SK-N-SH (cell line): Measurements from ENCODE around the gene SMAD3. TPM values are rescaled to one million over a fixed set of nuclear protein-coding genes. Genes with fewer than 3 reads are reported as not detected.
A peak's percentile ranks its signal among the peaks of the same experiment; 100 is the strongest.

Experiments used
- CTCF ChIA-PET: fragments of 300-600, 350-600 bp; formaldehyde crosslinking; extraction: SDS; loops from one replicate; lab custom pipeline; 2021; lab: Yijun Ruan, JAX
- POLR2A ChIA-PET: fragments of 350-600 bp; sonication (Branson Sonifier 250); formaldehyde crosslinking; extraction: SDS; loops from one replicate; lab custom pipeline; 2020; ENCODE audit warnings: antibody characterized with exemption, inconsistent platforms; lab: Yijun Ruan, JAX
- DNase-seq: peaks from one replicate; pipeline ENCODE4 v3.0.0; 2012
- H2AFZ ChIP-seq: fragments of 200-600 bp; sonication (generic); 2 replicates; pipeline ENCODE4 v1.8.1; 2016; ENCODE audit warnings: antibody characterized with exemption, mild to moderate bottlenecking, low read depth
- H3F3A ChIP-seq: fragments of 200-600 bp; sonication (generic); replicated peaks from 2 replicates; pipeline ENCODE3; 2016; ENCODE audit warnings: antibody characterized with exemption, mild to moderate bottlenecking; ENCODE audit not compliant: insufficient read depth
- H3K27ac ChIP-seq, 2 experiments: fragments of 200-500 bp in 1 of 2; fragments of 200-600 bp in 1 of 2; sonication (Bioruptor generic) in 1 of 2; sonication (generic), shearing (Covaris generic) in 1 of 2; 2 replicates each; pipeline versions ENCODE4 v1.5.1 to v1.6.1; 2014 to 2016; ENCODE audit warnings: low read depth in 2 of 2, inconsistent platforms in 1 of 2, low read length in 1 of 2, mild to moderate bottlenecking in 1 of 2, mixed read lengths in 1 of 2
- H3K27me3 ChIP-seq: fragments of 200-600 bp; sonication (generic), shearing (Covaris generic); 2 replicates; pipeline ENCODE4 v1.6.1; 2016; ENCODE audit warnings: mixed run types; ENCODE audit not compliant: insufficient read depth
- H3K36me3 ChIP-seq, 2 experiments: fragments of 200-500 bp in 1 of 2; fragments of 200-600 bp in 1 of 2; sonication (Bioruptor generic) in 1 of 2; sonication (generic) in 1 of 2; replicated peaks in 1 of 2; 2 replicates each; pipeline versions ENCODE3 to v1.5.1; 2014 to 2016; ENCODE audit warnings: low read length in 1 of 2, mild to moderate bottlenecking in 1 of 2; ENCODE audit not compliant: insufficient read depth in 2 of 2, control insufficient read depth in 1 of 2
- H3K4me1 ChIP-seq, 2 experiments: fragments of 200-500 bp in 1 of 2; fragments of 200-600 bp in 1 of 2; sonication (Bioruptor generic) in 1 of 2; sonication (generic), shearing (Covaris generic) in 1 of 2; 2 replicates each; pipeline versions ENCODE4 v1.5.1 to v1.6.1; 2014 to 2016; ENCODE audit warnings: low read depth in 1 of 2, low read length in 1 of 2, mixed run types in 1 of 2; ENCODE audit not compliant: insufficient read depth in 2 of 2, control insufficient read depth in 1 of 2
- H3K4me2 ChIP-seq: fragments of 200-600 bp; sonication (generic), shearing (Covaris generic); 2 replicates; pipeline ENCODE4 v1.6.1; 2017; ENCODE audit warnings: mixed run types
- H3K4me3 ChIP-seq, 2 experiments: fragments of 200-500 bp in 1 of 2; fragments of 200-600 bp in 1 of 2; sonication (Bioruptor generic) in 1 of 2; sonication (generic), shearing (Covaris generic) in 1 of 2; 2 replicates each; pipeline versions ENCODE4 v1.5.1 to v1.8.1; 2014 to 2016; ENCODE audit warnings: low read depth in 2 of 2, inconsistent platforms in 1 of 2, low read length in 1 of 2, mild to moderate bottlenecking in 1 of 2, mixed read lengths in 1 of 2, moderate library complexity in 1 of 2
- H3K79me2 ChIP-seq: fragments of 200-600 bp; sonication (generic); 2 replicates; pipeline ENCODE4 v1.8.1; 2017; ENCODE audit warnings: mild to moderate bottlenecking; ENCODE audit not compliant: insufficient read depth
- H3K9ac ChIP-seq: fragments of 200-600 bp; sonication (generic); 2 replicates; pipeline ENCODE4 v1.6.1; 2017; ENCODE audit warnings: mixed run types
- H3K9me2 ChIP-seq: fragments of 200-600 bp; sonication (generic); 2 replicates; pipeline ENCODE4 v1.6.1; 2017; ENCODE audit warnings: mixed run types
- H3K9me3 ChIP-seq: fragments of 200-600 bp; sonication (generic); 2 replicates; pipeline ENCODE4 v1.6.1; 2017; ENCODE audit warnings: mixed run types, mild to moderate bottlenecking, moderate library complexity
- H4K20me1 ChIP-seq: fragments of 200-600 bp; sonication (generic); 2 replicates; pipeline ENCODE4 v1.6.1; 2017; ENCODE audit warnings: mild to moderate bottlenecking, mixed run types; ENCODE audit not compliant: insufficient read depth
- CTCF ChIP-seq: fragments of 200-600 bp; sonication (generic); IDR thresholded peaks from 2 replicates; pipeline ENCODE4 v1.6.1; 2017; ENCODE audit warnings: antibody characterized with exemption, mild to moderate bottlenecking, moderate library complexity
- ELF1 ChIP-seq: IDR thresholded peaks from 2 replicates; pipeline ENCODE4 v1.4.0; 2012
- EZH2phosphoT487 ChIP-seq: fragments of 200-600 bp; sonication (generic); IDR thresholded peaks from 2 replicates; pipeline ENCODE4 v1.6.1; 2017; ENCODE audit warnings: low read depth, mixed run types, mild to moderate bottlenecking, antibody characterized with exemption, moderate library complexity, borderline replicate concordance
- FOXJ3 ChIP-seq: sonication (generic); formaldehyde crosslinking; IDR thresholded peaks from 2 replicates; pipeline ENCODE4 v1.5.1; 2020; ENCODE audit warnings: mild to moderate bottlenecking, missing genetic modification reagents
- FOXM1 ChIP-seq: IDR thresholded peaks from 2 replicates; pipeline ENCODE4 v1.4.0; 2012; ENCODE audit warnings: low read depth, mild to moderate bottlenecking
- GABPA ChIP-seq: IDR thresholded peaks from 2 replicates; pipeline ENCODE4 v1.4.0; 2012; ENCODE audit warnings: low read depth, mild to moderate bottlenecking
- GATA2 ChIP-seq: sonication (generic); formaldehyde crosslinking; IDR thresholded peaks from 2 replicates; pipeline ENCODE4 v1.5.0; 2020; ENCODE audit warnings: mild to moderate bottlenecking, missing genetic modification reagents
- JUND ChIP-seq: IDR thresholded peaks from 2 replicates; pipeline ENCODE4 v1.4.0; 2012
- MEF2A ChIP-seq: IDR thresholded peaks from 2 replicates; pipeline ENCODE4 v1.4.0; 2012; ENCODE audit warnings: low read depth, borderline replicate concordance
- MXI1 ChIP-seq: IDR thresholded peaks from 2 replicates; pipeline ENCODE4 v1.6.1; 2012; ENCODE audit warnings: mild to moderate bottlenecking, low read depth, low read length, improper control_type of control experiment
- PBX3 ChIP-seq: IDR thresholded peaks from 2 replicates; pipeline ENCODE4; 2012
- RAD21 ChIP-seq: IDR thresholded peaks from 2 replicates; pipeline ENCODE4 v1.6.1; 2012; ENCODE audit warnings: mild to moderate bottlenecking, low read length
- REST ChIP-seq: IDR thresholded peaks from 2 replicates; pipeline ENCODE4 v1.6.1; 2012; ENCODE audit warnings: mild to moderate bottlenecking, low read depth, low read length, moderate library complexity
- RXRA ChIP-seq: IDR thresholded peaks from 2 replicates; pipeline ENCODE4 v1.4.0; 2012; ENCODE audit warnings: low read depth, mild to moderate bottlenecking, borderline replicate concordance
- SIN3A ChIP-seq: IDR thresholded peaks from 2 replicates; pipeline ENCODE4 v1.6.1; 2012; ENCODE audit warnings: low read depth, mild to moderate bottlenecking, low read length, moderate library complexity, borderline replicate concordance
- TEAD4 ChIP-seq: IDR thresholded peaks from 2 replicates; pipeline ENCODE4 v1.4.0; 2012; ENCODE audit warnings: mild to moderate bottlenecking, borderline replicate concordance; ENCODE audit not compliant: insufficient read depth
- WGBS: methylation state at CpG from one replicate; pipeline ENCODE4 v1.1.6; 2017; ENCODE audit warnings: low lambda C conversion rate; 5-methylcytosine and 5-hydroxymethylcytosine counted together
- polyA plus RNA-seq, 3 experiments: library from polyadenylated mRNA; depleted of rRNA; stranded (reverse); fragments of >200 nt; gene quantifications; 2 replicates each; pipeline ENCODE4 v1.2.3, GENCODE V29; 2012
- TF ChIP-seq, protein P1 (sequence below): fragments of 150-350 bp; IDR thresholded peaks from 2 replicates; pipeline ENCODE4 v1.6.1; 2017; ENCODE audit warnings: antibody characterized with exemption, low read length, low read depth, borderline replicate concordance

Gene SMAD3
- polyA plus RNA-seq, 1 of the 3 experiments (the other 2 are of a cell fraction): 19.5 TPM

- CTCF ChIA-PET: no interaction called here
- H3F3A ChIP-seq: peaks cover 32% of the 10 kb centered on the region
- H3K36me3 ChIP-seq: no peaks in the 10 kb centered on the region
- POLR2A ChIA-PET: no interaction called here
- TF ChIP-seq TEAD4 (no peak), GATA2 (no peak), MEF2A (no peak), SIN3A (no peak), RXRA (no peak), EZH2phosphoT487 (no peak), ELF1 (no peak), FOXM1 (no peak), MXI1 (no peak), REST (no peak)
- no peak overlapping the region for H3K4me3 ChIP-seq
- 86% methylated on average over 1 of the region's 1 CpG for WGBS
- no peak overlapping the region for H3K4me2 ChIP-seq
- H3K27ac ChIP-seq: no peak overlapping the region
- no peaks in the 10 kb centered on the region for H3K9me3 ChIP-seq
- no peaks in the 10 kb centered on the region for H4K20me1 ChIP-seq
- no peak for DNase-seq
- no peaks in the 10 kb centered on the region for H3K9me2 ChIP-seq
- H3K9ac ChIP-seq: no peak overlapping the region
- no peak overlapping the region for H2AFZ ChIP-seq
- H3K79me2 ChIP-seq: no peaks in the 10 kb centered on the region
- H3K4me1 ChIP-seq: peaks cover 6 to 30% of the 10 kb centered on the region in 2 experiments; a peak in 3 of 4 replicates
- no peaks in the 10 kb centered on the region for H3K27me3 ChIP-seq
Observed at GRCh38 chr15:67047149-67047661, 18.2 kb upstream of the SMAD3 start.

DNA sequence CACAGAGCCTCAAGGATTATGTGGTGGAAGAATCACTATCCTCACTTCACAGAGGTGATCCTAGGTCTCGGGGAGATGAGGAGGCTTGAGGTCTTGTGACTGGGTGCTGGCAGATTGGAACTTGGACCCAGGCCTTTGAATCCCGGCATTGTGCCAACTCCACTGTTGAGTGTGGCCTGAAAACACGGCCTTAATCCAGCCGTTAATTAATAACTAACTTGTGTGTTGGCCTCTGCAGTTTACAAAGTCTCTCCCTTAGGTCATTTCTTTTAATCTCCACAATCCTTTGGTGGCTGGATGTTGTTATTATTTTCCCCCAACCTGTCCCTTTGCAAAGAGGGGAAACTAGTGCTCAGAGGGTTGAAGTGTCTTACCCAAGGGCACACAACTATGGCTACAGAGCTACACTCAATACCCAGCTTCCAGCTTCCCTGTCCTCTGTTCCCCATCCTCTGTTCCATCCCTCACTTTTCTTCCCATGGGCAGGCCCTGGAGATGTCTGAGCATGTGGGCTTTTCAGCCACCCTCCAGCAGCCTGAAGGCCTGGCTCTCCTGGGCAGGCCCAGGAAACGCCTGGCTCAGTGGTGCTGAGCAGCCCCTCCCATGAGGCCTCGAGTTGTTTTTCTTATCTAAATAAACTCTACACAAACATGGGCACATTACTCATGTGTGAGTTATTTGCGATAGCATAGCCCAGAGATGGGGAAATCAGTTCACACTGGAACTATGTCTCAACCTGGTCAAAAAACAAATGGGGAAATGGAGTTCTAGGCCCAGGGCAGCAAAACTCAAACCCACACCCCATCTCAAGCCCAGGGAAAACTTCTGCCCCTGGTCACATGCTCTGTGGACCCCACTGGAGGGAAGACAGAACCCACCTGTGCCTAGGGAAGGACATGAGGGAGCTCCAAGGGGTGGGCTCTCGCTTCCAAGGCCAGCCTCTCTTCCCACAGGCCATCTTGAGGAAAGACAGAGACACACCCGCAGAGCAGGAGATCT, 16.8 kb upstream of the SMAD3 start:
- Histone ChIP-seq H3K9ac (peak overlapping the region; percentile 46; the same call in 1 of the 2 replicates), H3K27ac (peak overlapping the region in 1 of 2 experiments; percentile 66; a peak in 2 of 4 replicates), H3K9me2 (no peaks in the 10 kb centered on the region), H4K20me1 (no peaks in the 10 kb centered on the region), H3K4me3 (no peak overlapping the region), H3K36me3 (no peaks in the 10 kb centered on the region), H3K27me3 (no peaks in the 10 kb centered on the region), H3K4me1 (peaks cover 3 to 23% of the 10 kb centered on the region in 2 experiments; a peak in 3 of 4 replicates), H3K9me3 (no peaks in the 10 kb centered on the region), H3K4me2 (peak overlapping the region; percentile 29), H3F3A (peaks cover 24% of the 10 kb centered on the region), H3K79me2 (no peaks in the 10 kb centered on the region), H2AFZ (peak overlapping the region; percentile 30; the same call in 1 of the 2 replicates)
- ChIA-PET CTCF (no interaction called here), POLR2A (no interaction called here)
- WGBS: 54% methylated on average over 9 of the region's 9 CpGs
- DNase-seq: no peak
- TF ChIP-seq, protein P1, sequence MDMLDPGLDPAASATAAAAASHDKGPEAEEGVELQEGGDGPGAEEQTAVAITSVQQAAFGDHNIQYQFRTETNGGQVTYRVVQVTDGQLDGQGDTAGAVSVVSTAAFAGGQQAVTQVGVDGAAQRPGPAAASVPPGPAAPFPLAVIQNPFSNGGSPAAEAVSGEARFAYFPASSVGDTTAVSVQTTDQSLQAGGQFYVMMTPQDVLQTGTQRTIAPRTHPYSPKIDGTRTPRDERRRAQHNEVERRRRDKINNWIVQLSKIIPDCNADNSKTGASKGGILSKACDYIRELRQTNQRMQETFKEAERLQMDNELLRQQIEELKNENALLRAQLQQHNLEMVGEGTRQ: no peak
- no peak for TF ChIP-seq EZH2phosphoT487
- 0 out of 2 replicates have a peak, but pooled peaks have one; percentile 9 for TF ChIP-seq PBX3
- TF ChIP-seq RXRA: no peak
- peak; percentile 41; the same call in 1 of the 2 replicates for TF ChIP-seq JUND
- TF ChIP-seq RAD21: no peak
- no peak for TF ChIP-seq FOXJ3 (CRISPR knock-in tag)
- TF ChIP-seq GABPA: no peak
- no peak for TF ChIP-seq CTCF
